GM10847 (cell line): Measurements from ENCODE around the gene POTEI.
"Not testable (repeated sequence)": the region's sequence is repeated elsewhere in the genome, so short reads cannot be mapped to it uniquely, and the experiment has no call there.

ENCODE experiments used
- POLR2A ChIP-seq: IDR thresholded peaks from 2 replicates; pipeline ENCODE4 v1.6.1; 2011; ENCODE audit not compliant: insufficient read length; ENCODE audit errors: extremely low read depth

Gene POTEI

DNA sequence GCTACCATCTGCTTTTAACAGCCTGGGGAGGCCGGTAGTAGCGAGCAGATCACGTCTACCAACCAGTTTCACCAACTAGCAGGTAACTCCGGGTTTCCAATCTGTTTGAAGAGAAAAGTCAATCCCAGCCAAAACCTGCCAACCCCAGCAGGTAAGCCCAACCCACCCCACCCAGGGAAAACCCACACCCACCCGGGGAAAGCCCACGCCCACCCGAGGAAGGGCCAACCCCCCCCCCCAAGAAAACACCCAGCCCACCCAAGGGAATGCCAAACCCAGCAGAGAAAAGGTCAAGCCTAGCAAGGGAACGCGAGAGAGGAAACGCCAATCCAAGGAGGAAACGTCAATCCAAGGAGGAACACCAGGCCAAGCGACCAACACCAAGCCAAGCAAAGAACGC, at the start of gene POTEI:
POTEI (minus strand) TSS at position 101 of the 400 bp plus-strand sequence; CDS start at position 8, 93 bp downstream.
- not testable (repeated sequence) for TF ChIP-seq POLR2A

DNA sequence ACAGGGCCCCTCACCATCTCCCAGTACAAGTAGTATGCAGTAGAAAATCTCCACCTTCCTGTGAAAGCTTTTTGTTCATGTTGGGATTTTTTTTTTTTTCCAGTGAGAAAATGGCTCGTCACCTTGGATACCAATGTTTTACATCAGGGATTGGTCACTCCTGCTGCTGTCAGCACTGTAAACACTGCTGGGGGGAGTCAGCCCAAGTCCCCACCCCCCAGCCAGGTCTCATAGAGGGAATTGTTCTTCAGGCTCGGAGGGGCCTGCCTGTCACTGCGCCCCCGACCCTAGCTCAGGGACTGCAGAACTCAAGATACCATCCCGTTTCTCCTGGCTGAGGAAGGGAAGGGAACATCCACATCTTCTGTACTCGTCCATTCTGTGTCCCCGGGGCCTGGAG, 11.9 kb upstream of the POTEI start, which contains the start of gene CFC1B:
CFC1B (plus strand) TSS at position 231 of the 400 bp plus-strand sequence. CDS start 263 bp downstream, outside the sequence.
- not testable (repeated sequence) for TF ChIP-seq POLR2A
